Endothelial cell of umbilical vein (primary cell): ENCODE results near the gene C12orf42. TPM values are rescaled to one million over a fixed set of nuclear protein-coding genes. Genes with fewer than 3 reads are reported as not detected.

Experiments
- BruUV-seq: library from RNA; stranded (reverse); fragments of 400-500 nt; replicated peaks from 2 replicates; lab custom pipeline; 2021; lab: Mats Ljungman, UMichigan
- CTCF ChIA-PET: fragments of 300-600, 350-600 bp; sonication (Branson Sonifier 250); formaldehyde crosslinking; loops from one replicate; lab custom pipeline; 2021; ENCODE audit warnings: antibody characterized with exemption, inconsistent platforms; lab: Charles Lee
- POLR2A ChIA-PET: fragments of 300-600, 350-600 bp; sonication (Branson Sonifier 250); formaldehyde crosslinking; loops from one replicate; lab custom pipeline; 2021; ENCODE audit warnings: antibody characterized with exemption, inconsistent platforms; lab: Charles Lee
- DNase-seq: peaks from one replicate; pipeline ENCODE4 v3.0.0-alpha.2; 2011; ENCODE audit warnings: low read depth, low spot score
- FAIRE-seq: peaks from 2 replicates; lab custom pipeline; 2011; peaks lifted over from hg19 to GRCh38; lab: Jason Lieb, UNC
- H2AFZ ChIP-seq: 2 replicates; pipeline ENCODE4 v1.6.0; 2012; ENCODE audit warnings: low read depth, low read length, control low read depth, inconsistent platforms
- H3K27ac ChIP-seq: 2 replicates; pipeline ENCODE4 v1.5.1; 2011; ENCODE audit warnings: low read depth, mild to moderate bottlenecking, control low read depth, low read length, moderate library complexity; ENCODE audit not compliant: insufficient read depth
- H3K27me3 ChIP-seq, 2 experiments: 2 replicates each; pipeline versions ENCODE4 v1.6.0 to v1.6.1; 2011; ENCODE audit warnings: low read length in 2 of 2, mixed read lengths in 1 of 2; ENCODE audit not compliant: control insufficient read depth in 2 of 2, insufficient read depth in 2 of 2
- H3K36me3 ChIP-seq, 2 experiments: 2 replicates in 1 of 2; 3 replicates in 1 of 2; pipeline ENCODE4 v1.5.1; 2011; ENCODE audit warnings: low read length in 2 of 2, mild to moderate bottlenecking in 1 of 2, moderate library complexity in 1 of 2; ENCODE audit not compliant: control insufficient read depth in 2 of 2, insufficient read depth in 2 of 2; ENCODE audit errors: extremely low read depth in 1 of 2
- H3K4me1 ChIP-seq: 3 replicates; pipeline ENCODE4 v1.5.1; 2011; ENCODE audit warnings: mild to moderate bottlenecking, low read length; ENCODE audit not compliant: control insufficient read depth, insufficient read depth; ENCODE audit errors: extremely low read depth
- H3K4me2 ChIP-seq: 2 replicates; pipeline ENCODE4 v1.6.1; 2011; ENCODE audit warnings: low read length, control low read depth, mixed read lengths; ENCODE audit not compliant: insufficient read depth
- H3K4me3 ChIP-seq, 3 experiments: fragments of 200-600 bp in 1 of 3; sonication (generic), shearing (Covaris generic) in 1 of 3; replicated peaks in 1 of 3; 2 replicates each; pipeline ENCODE4 v1.5.1; 2011 to 2016; ENCODE audit warnings: control low read depth in 3 of 3, low read length in 3 of 3, mild to moderate bottlenecking in 2 of 3, inconsistent platforms in 1 of 3, low read depth in 1 of 3, moderate library complexity in 1 of 3; ENCODE audit not compliant: insufficient read depth in 1 of 3
- H3K79me2 ChIP-seq: 2 replicates; pipeline ENCODE4 v1.6.0; 2012; ENCODE audit warnings: low read length, inconsistent platforms; ENCODE audit not compliant: control insufficient read depth, insufficient read depth
- H3K9ac ChIP-seq: replicated peaks from 2 replicates; pipeline ENCODE3; 2011; ENCODE audit warnings: low read length, control low read depth; ENCODE audit not compliant: insufficient read depth; ENCODE audit errors: extremely low read depth
- H3K9me1 ChIP-seq: replicated peaks from 3 replicates; pipeline ENCODE4 v1.6.0; 2011; ENCODE audit warnings: mild to moderate bottlenecking, low read length; ENCODE audit not compliant: control insufficient read depth, insufficient read depth; ENCODE audit errors: extremely low read depth
- H3K9me3 ChIP-seq: replicated peaks from 2 replicates; pipeline ENCODE4 v1.5.1; 2012; ENCODE audit warnings: low read length, inconsistent platforms; ENCODE audit not compliant: control insufficient read depth, insufficient read depth
- H4K20me1 ChIP-seq: replicated peaks from 2 replicates; pipeline ENCODE3; 2011; ENCODE audit warnings: mild to moderate bottlenecking, low read length; ENCODE audit not compliant: control insufficient read depth, insufficient read depth; ENCODE audit errors: extremely low read depth
- CTCF ChIP-seq, 2 donors: IDR thresholded peaks; 1 replicate in 1 of 2; 2 replicates in 1 of 2; pipeline ENCODE4 v1.5.1; 2011; ENCODE audit warnings: low read length in 2 of 2, mild to moderate bottlenecking in 2 of 2, moderate library complexity in 2 of 2, control low read depth in 1 of 2, inconsistent platforms in 1 of 2, low read depth in 1 of 2; ENCODE audit not compliant: insufficient read depth in 1 of 2; ENCODE audit errors: extremely low read depth in 1 of 2
- EZH2 ChIP-seq: IDR thresholded peaks from 2 replicates; pipeline ENCODE4 v1.6.1; 2012; ENCODE audit warnings: borderline replicate concordance, low read depth, mild to moderate bottlenecking, moderate library complexity, low read length, inconsistent platforms; ENCODE audit not compliant: severe bottlenecking
- FOS ChIP-seq: IDR thresholded peaks from 2 replicates; pipeline ENCODE4 v1.6.1; 2011; ENCODE audit warnings: mild to moderate bottlenecking, low read length, moderate library complexity, borderline replicate concordance; ENCODE audit not compliant: insufficient read depth
- GATA2 ChIP-seq: IDR thresholded peaks from 2 replicates; pipeline ENCODE4 v1.7.0; 2011; ENCODE audit warnings: low read depth, mild to moderate bottlenecking, moderate library complexity, mixed read lengths, low read length; ENCODE audit not compliant: insufficient read length, insufficient read depth
- JUN ChIP-seq: IDR thresholded peaks from 2 replicates; pipeline ENCODE4 v1.6.1; 2011; ENCODE audit warnings: borderline replicate concordance, low read depth; ENCODE audit not compliant: insufficient read length, insufficient read depth
- MAX ChIP-seq: IDR thresholded peaks from 2 replicates; pipeline ENCODE4 v1.6.1; 2011; ENCODE audit not compliant: insufficient read depth, insufficient read length
- MYC ChIP-seq: IDR thresholded peaks from one replicate; pipeline ENCODE4 v1.6.1; 2011; ENCODE audit warnings: mild to moderate bottlenecking, low read depth, low read length
- POLR2A ChIP-seq: IDR thresholded peaks from 2 replicates; pipeline ENCODE4 v1.6.1; 2012; ENCODE audit warnings: low read depth, mild to moderate bottlenecking, control low read depth, low read length
- POLR2AphosphoS5 ChIP-seq: IDR thresholded peaks from 2 replicates; pipeline ENCODE4 v1.6.1; 2012; ENCODE audit warnings: low read depth, mild to moderate bottlenecking, control low read depth, low read length, moderate library complexity; ENCODE audit not compliant: insufficient read depth
- dilution Hi-C: fragments of 300-500 bp; cut with MboI; formaldehyde crosslinking; loops from one replicate; pipeline ENCODE4 v1.15.0; 2019; ENCODE audit warnings: low sequenced_read_pairs; ENCODE audit not compliant: extremely low pct_ligation_motif_present
- intact Hi-C: fragments of 100-400 bp; cut with micrococcal nuclease; formaldehyde crosslinking; loops from one replicate; pipeline ENCODE4 v1.10.0; 2022
- polyA plus RNA-seq, 4 experiments: library from polyadenylated mRNA; depleted of rRNA in 3 of 4; stranded (reverse) in 3 of 4; unstranded in 1 of 4; fragments of >200 nt; gene quantifications; 2 replicates each; pipeline versions ENCODE4 v1.2.1 to v1.2.3, GENCODE V29; 2011 to 2012; ENCODE audit warnings: missing spikeins in 1 of 4
- total RNA-seq: library from RNA; stranded (reverse); gene quantifications from 2 replicates; pipeline ENCODE4 v1.2.3, GENCODE V29; 2021

The C12orf42 gene
- total and polyA plus RNA-seq, 2 donors (not counting 3 experiments of a cell fraction or from before 2014, with no cell fraction given): not detected

- no peak for DNase-seq
- TF ChIP-seq POLR2A: no peak
- no peak for TF ChIP-seq POLR2AphosphoS5
- no peak for TF ChIP-seq MYC
- TF ChIP-seq FOS: no peak
- TF ChIP-seq CTCF (IDR thresholded peaks at IDR 0.05; ENCODE audit: extremely low read depth in 1 of 2, insufficient read depth in 1 of 2, low read depth in 1 of 2, low read length in 2 of 2): no peak
- TF ChIP-seq MAX: no peak
- no peak for TF ChIP-seq EZH2
- TF ChIP-seq JUN: no peak
- no peak for TF ChIP-seq GATA2
- intact Hi-C loops (no loop called here), dilution Hi-C loops (no loop called here)
- Histone ChIP-seq H3K4me2 (no peak overlapping the region), H3K4me3 (no peak overlapping the region), H3K27ac (no peak overlapping the region), H4K20me1 (no peaks in the 10 kb centered on the region), H3K36me3 (no peaks in the 10 kb centered on the region), H2AFZ (no peak overlapping the region), H3K9me3 (no peaks in the 10 kb centered on the region), H3K27me3 (no peaks in the 10 kb centered on the region), H3K9me1 (no peaks in the 10 kb centered on the region), H3K79me2 (no peaks in the 10 kb centered on the region), H3K9ac (no peak overlapping the region), H3K4me1 (no peaks in the 10 kb centered on the region)
- CTCF ChIA-PET: no interaction called here
- POLR2A ChIA-PET: no interaction called here
- FAIRE-seq: no peak
- BruUV-seq: no TSS peak
Measured at GRCh38 chr12:103475073-103475472, 20.7 kb downstream of the C12orf42 start.
